Trophoblast cell (in vitro differentiated cells and primary cell): ENCODE measurements around the gene UPF1.
"Not testable (repeated sequence)": the region's sequence is repeated elsewhere in the genome, so short reads cannot be mapped to it uniquely, and the experiment has no call there.

Experiments used
- DNase-seq, 2 donors: peaks; one replicate each; pipeline ENCODE4 v3.0.0-alpha.2; 2016
- H2AFZ ChIP-seq: 2 replicates; pipeline ENCODE4 v1.6.1; 2013; ENCODE audit warnings: low read length, moderate library complexity, mild to moderate bottlenecking; ENCODE audit not compliant: insufficient read depth, poor library complexity
- H2AK5ac ChIP-seq: 2 replicates; pipeline ENCODE4 v1.6.1; 2013; ENCODE audit warnings: mild to moderate bottlenecking, low read length
- H2BK120ac ChIP-seq: 2 replicates; pipeline ENCODE4 v1.6.1; 2013; ENCODE audit warnings: low read length, mild to moderate bottlenecking, moderate library complexity; ENCODE audit not compliant: insufficient read depth, poor library complexity
- H2BK12ac ChIP-seq: 2 replicates; pipeline ENCODE4 v1.6.1; 2013; ENCODE audit warnings: mild to moderate bottlenecking, low read length, moderate library complexity
- H2BK5ac ChIP-seq: 2 replicates; pipeline ENCODE4 v1.6.1; 2013; ENCODE audit warnings: low read length, low read depth, moderate library complexity, mild to moderate bottlenecking; ENCODE audit not compliant: poor library complexity
- H3K14ac ChIP-seq: 2 replicates; pipeline ENCODE4 v1.6.1; 2013; ENCODE audit warnings: mild to moderate bottlenecking, low read length
- H3K18ac ChIP-seq: 2 replicates; pipeline ENCODE4 v1.6.1; 2013; ENCODE audit warnings: mild to moderate bottlenecking, low read length
- H3K23ac ChIP-seq: 2 replicates; pipeline ENCODE4 v1.6.1; 2013; ENCODE audit warnings: low read length
- H3K27ac ChIP-seq: 2 replicates; pipeline ENCODE4 v1.5.1; 2013; ENCODE audit warnings: low read depth, mild to moderate bottlenecking, inconsistent platforms, low read length, moderate library complexity
- H3K27me3 ChIP-seq: 2 replicates; pipeline ENCODE4 v1.6.1; 2013; ENCODE audit warnings: inconsistent platforms, mild to moderate bottlenecking, low read length, moderate library complexity; ENCODE audit not compliant: insufficient read depth
- H3K36me3 ChIP-seq, 2 experiments: 1 replicate in 1 of 2; 2 replicates in 1 of 2; pipeline ENCODE4 v1.6.1; 2013; ENCODE audit warnings: low read length in 2 of 2, mild to moderate bottlenecking in 2 of 2, moderate library complexity in 1 of 2; ENCODE audit not compliant: insufficient read depth in 2 of 2, control insufficient read depth in 1 of 2
- H3K4ac ChIP-seq: 2 replicates; pipeline ENCODE4 v1.6.1; 2013; ENCODE audit warnings: low read depth, mild to moderate bottlenecking, low read length, moderate library complexity
- H3K4me1 ChIP-seq, 2 experiments: 1 replicate in 1 of 2; 2 replicates in 1 of 2; pipeline ENCODE4 v1.6.1; 2013; ENCODE audit warnings: low read length in 2 of 2, mild to moderate bottlenecking in 2 of 2, moderate library complexity in 1 of 2; ENCODE audit not compliant: insufficient read depth in 2 of 2, control insufficient read depth in 1 of 2
- H3K4me2 ChIP-seq: 2 replicates; pipeline ENCODE4 v1.6.1; 2013; ENCODE audit warnings: inconsistent platforms, mild to moderate bottlenecking, low read length, moderate library complexity
- H3K4me3 ChIP-seq: 2 replicates; pipeline ENCODE4 v1.5.1; 2013; ENCODE audit warnings: mild to moderate bottlenecking, low read depth, low read length, inconsistent platforms
- H3K79me1 ChIP-seq: one replicate; pipeline ENCODE4 v1.6.1; 2013; ENCODE audit warnings: low read length
- H3K79me2 ChIP-seq: 2 replicates; pipeline ENCODE4 v1.6.1; 2013; ENCODE audit warnings: low read length, mild to moderate bottlenecking; ENCODE audit not compliant: control insufficient read depth, insufficient read depth, poor library complexity
- H3K9ac ChIP-seq: 2 replicates; pipeline ENCODE4 v1.6.1; 2013; ENCODE audit warnings: mild to moderate bottlenecking, low read length
- H3K9me3 ChIP-seq: 2 replicates; pipeline ENCODE4 v1.6.1; 2013; ENCODE audit warnings: low read depth, mild to moderate bottlenecking, control low read depth, inconsistent platforms, low read length; ENCODE audit not compliant: insufficient read depth
- H4K12ac ChIP-seq: 2 replicates; pipeline ENCODE4 v1.6.1; 2013; ENCODE audit warnings: low read depth, mild to moderate bottlenecking, low read length, moderate library complexity
- H4K8ac ChIP-seq: 2 replicates; pipeline ENCODE4 v1.6.1; 2013; ENCODE audit warnings: low read depth, mild to moderate bottlenecking, low read length, moderate library complexity
- H4K91ac ChIP-seq: one replicate; pipeline ENCODE4 v1.6.1; 2013; ENCODE audit warnings: low read depth, mild to moderate bottlenecking, low read length, moderate library complexity
- WGBS: extraction: QIAGEN DNeasy Blood & Tissue Kit; methylation state at CpG from one replicate; pipeline ENCODE4 v1.1.7; 2013; ENCODE audit warnings: missing lambda C conversion rate; ENCODE audit not compliant: insufficient read length, insufficient coverage; ENCODE audit errors: extremely low coverage; 5-methylcytosine and 5-hydroxymethylcytosine counted together

The UPF1 gene

DNA sequence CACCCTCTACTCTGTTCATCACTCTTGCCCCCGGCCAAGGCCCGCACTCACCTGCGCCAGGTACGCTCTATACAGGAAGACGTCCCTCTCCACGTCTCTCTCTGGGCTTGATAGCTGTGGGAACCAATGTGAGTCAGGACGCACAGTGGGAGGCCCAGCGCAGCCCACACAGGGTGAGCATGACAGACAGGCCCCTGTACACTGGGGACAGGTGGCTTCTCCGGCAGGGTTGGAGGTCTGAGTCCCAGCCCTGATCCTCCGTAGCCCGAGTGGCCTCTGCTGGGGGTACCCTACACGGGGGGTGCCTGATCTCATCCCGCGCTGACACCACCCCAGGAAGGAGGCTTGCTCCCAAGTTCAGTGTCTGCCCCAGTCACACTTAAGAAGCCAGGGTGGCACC, 81.2 kb downstream of the UPF1 start:
- Histone ChIP-seq H3K4me1 (no peaks in the 10 kb centered on the region), H3K79me1 (no peaks in the 10 kb centered on the region), H4K91ac (no peak overlapping the region), H3K18ac (no peak overlapping the region), H3K14ac (no peak overlapping the region), H3K36me3 (peaks cover 53 to 57% of the 10 kb centered on the region in 2 experiments), H3K9ac (no peak overlapping the region), H3K27ac (no peak overlapping the region), H4K12ac (no peak overlapping the region), H3K4ac (no peak overlapping the region), H3K79me2 (peaks cover 4% of the 10 kb centered on the region), H2BK12ac (no peak overlapping the region), H2AFZ (no peak overlapping the region), H2AK5ac (no peak overlapping the region), H2BK5ac (no peak overlapping the region), H2BK120ac (no peak overlapping the region), H3K4me3 (no peak overlapping the region), H3K27me3 (no peaks in the 10 kb centered on the region), H4K8ac (no peak overlapping the region), H3K23ac (no peak overlapping the region), H3K9me3 (no peaks in the 10 kb centered on the region), H3K4me2 (no peak overlapping the region)
- no peak for DNase-seq
- no CpG with 5 or more reads among the region's 14 CpGs for WGBS

- Histone ChIP-seq H3K18ac (peak overlapping the region; percentile 61), H4K12ac (no peak overlapping the region), H4K8ac (no peak overlapping the region), H4K91ac (no peak overlapping the region), H3K14ac (no peak overlapping the region), H2AFZ (no peak overlapping the region), H2BK12ac (no peak overlapping the region), H2BK120ac (no peak overlapping the region), H3K9me3 (no peaks in the 10 kb centered on the region), H3K27me3 (no peaks in the 10 kb centered on the region), H3K36me3 (peaks cover 50 to 55% of the 10 kb centered on the region in 2 experiments), H3K4me3 (no peak overlapping the region), H3K79me2 (peaks cover 6% of the 10 kb centered on the region), H3K79me1 (no peaks in the 10 kb centered on the region), H3K4me2 (no peak overlapping the region), H3K4ac (peak overlapping the region; percentile 12), H2BK5ac (no peak overlapping the region), H3K27ac (no peak overlapping the region), H3K23ac (no peak overlapping the region), H3K4me1 (peaks cover 2 to 3% of the 10 kb centered on the region in 2 experiments), H3K9ac (no peak overlapping the region), H2AK5ac (no peak overlapping the region)
- WGBS, result no CpG with 5 or more reads among the region's 5 CpGs
- no peak for DNase-seq
These were observed 81.7 kb downstream of the UPF1 start for GRCh38 chr19:18913466-18913865.

GRCh38 chr19:18915639-18916038, 83.9 kb downstream of the UPF1 start:
- Histone ChIP-seq H3K9ac (no peak overlapping the region), H3K27ac (no peak overlapping the region), H3K27me3 (no peaks in the 10 kb centered on the region), H2AFZ (no peak overlapping the region), H3K4me1 (peaks cover 6 to 9% of the 10 kb centered on the region in 2 experiments), H3K4me2 (no peak overlapping the region), H2BK12ac (no peak overlapping the region), H3K79me1 (peaks cover 5% of the 10 kb centered on the region), H4K91ac (no peak overlapping the region), H2BK120ac (no peak overlapping the region), H4K8ac (no peak overlapping the region), H2AK5ac (no peak overlapping the region), H3K79me2 (peaks cover 18% of the 10 kb centered on the region), H3K4ac (peak overlapping the region; percentile 21), H3K23ac (no peak overlapping the region), H3K14ac (no peak overlapping the region), H3K36me3 (peaks cover 33 to 39% of the 10 kb centered on the region in 2 experiments), H3K9me3 (no peaks in the 10 kb centered on the region), H3K4me3 (no peak overlapping the region), H4K12ac (no peak overlapping the region), H3K18ac (no peak overlapping the region), H2BK5ac (no peak overlapping the region)
- DNase-seq, result no peak
- no CpG with 5 or more reads among the region's 5 CpGs for WGBS

GRCh38 chr19:18917593-18917992, 85.8 kb downstream of the UPF1 start:
- H3K4me2 ChIP-seq, H2BK12ac ChIP-seq, H2BK5ac ChIP-seq, H4K8ac ChIP-seq, H4K91ac ChIP-seq, H2BK120ac ChIP-seq, H2AFZ ChIP-seq, H3K9me3 ChIP-seq, H3K9ac ChIP-seq, H3K27me3 ChIP-seq, H3K27ac ChIP-seq, H4K12ac ChIP-seq, H3K4me3 ChIP-seq, H3K79me1 ChIP-seq, DNase-seq, H2AK5ac ChIP-seq, H3K4me1 ChIP-seq, H3K23ac ChIP-seq, H3K18ac ChIP-seq, H3K14ac ChIP-seq: not testable (repeated sequence)
- peaks cover 36 to 45% of the 10 kb centered on the region in 2 experiments for H3K36me3 ChIP-seq
- WGBS, result no CpG with 5 or more reads among the region's 9 CpGs
- H3K4ac ChIP-seq, result peak overlapping the region; percentile 33
- H3K79me2 ChIP-seq, result peaks cover 18% of the 10 kb centered on the region
